ENCODE measurements around the gene COLQ. TPM values are rescaled to one million over a fixed set of nuclear protein-coding genes. Genes with fewer than 3 reads are reported as not detected.

COLQ gene
- total RNA-seq, 1 experiment from 2014 or later, result 0.64 TPM

GRCh38 chr3:15557511-15557946 is 36.0 kb upstream of the COLQ start:
- H3K27me3 ChIP-seq (ENCODE audit: control insufficient read depth, insufficient read depth, low read length), result no peaks in the 10 kb centered on the region
- in situ Hi-C loops (cut with HindIII; ENCODE audit: low pct_unique_long_range_greater_than_20kb, low sequenced_read_pairs) (no loop called here), intact Hi-C loops (cut with micrococcal nuclease; ENCODE audit: unreplicated experiment) (loop anchor here (5.0 kb wide), 1 partner anchor 125 kb away; no protein-coding TSS in a partner anchor)
- TF ChIP-seq, protein P1, sequence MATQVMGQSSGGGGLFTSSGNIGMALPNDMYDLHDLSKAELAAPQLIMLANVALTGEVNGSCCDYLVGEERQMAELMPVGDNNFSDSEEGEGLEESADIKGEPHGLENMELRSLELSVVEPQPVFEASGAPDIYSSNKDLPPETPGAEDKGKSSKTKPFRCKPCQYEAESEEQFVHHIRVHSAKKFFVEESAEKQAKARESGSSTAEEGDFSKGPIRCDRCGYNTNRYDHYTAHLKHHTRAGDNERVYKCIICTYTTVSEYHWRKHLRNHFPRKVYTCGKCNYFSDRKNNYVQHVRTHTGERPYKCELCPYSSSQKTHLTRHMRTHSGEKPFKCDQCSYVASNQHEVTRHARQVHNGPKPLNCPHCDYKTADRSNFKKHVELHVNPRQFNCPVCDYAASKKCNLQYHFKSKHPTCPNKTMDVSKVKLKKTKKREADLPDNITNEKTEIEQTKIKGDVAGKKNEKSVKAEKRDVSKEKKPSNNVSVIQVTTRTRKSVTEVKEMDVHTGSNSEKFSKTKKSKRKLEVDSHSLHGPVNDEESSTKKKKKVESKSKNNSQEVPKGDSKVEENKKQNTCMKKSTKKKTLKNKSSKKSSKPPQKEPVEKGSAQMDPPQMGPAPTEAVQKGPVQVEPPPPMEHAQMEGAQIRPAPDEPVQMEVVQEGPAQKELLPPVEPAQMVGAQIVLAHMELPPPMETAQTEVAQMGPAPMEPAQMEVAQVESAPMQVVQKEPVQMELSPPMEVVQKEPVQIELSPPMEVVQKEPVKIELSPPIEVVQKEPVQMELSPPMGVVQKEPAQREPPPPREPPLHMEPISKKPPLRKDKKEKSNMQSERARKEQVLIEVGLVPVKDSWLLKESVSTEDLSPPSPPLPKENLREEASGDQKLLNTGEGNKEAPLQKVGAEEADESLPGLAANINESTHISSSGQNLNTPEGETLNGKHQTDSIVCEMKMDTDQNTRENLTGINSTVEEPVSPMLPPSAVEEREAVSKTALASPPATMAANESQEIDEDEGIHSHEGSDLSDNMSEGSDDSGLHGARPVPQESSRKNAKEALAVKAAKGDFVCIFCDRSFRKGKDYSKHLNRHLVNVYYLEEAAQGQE (IDR thresholded peaks at IDR 0.05; ENCODE audit: insufficient read depth in 1 of 2, low read depth in 2 of 2, low read length in 1 of 2), result no peak
- TF ChIP-seq CTCF (IDR thresholded peaks at IDR 0.05), result peak; percentile 68
- no peak for TF ChIP-seq POLR2AphosphoS5 (IDR thresholded peaks at IDR 0.05; ENCODE audit: low read depth, low read length)
- TF ChIP-seq TCF7L2 (IDR thresholded peaks at IDR 0.05; ENCODE audit: low read depth, low read length), result no peak
- no peak for TF ChIP-seq SIN3A (IDR thresholded peaks at IDR 0.05; ENCODE audit: borderline replicate concordance, insufficient read depth, low read depth, low read length)
- H3K4me1 ChIP-seq (ENCODE audit: control insufficient read depth, insufficient read depth, low read length), result no peaks in the 10 kb centered on the region; the same call in 1 of the 2 replicates
- peak; percentile 96 for ATAC-seq
- H3K9me3 ChIP-seq (ENCODE audit: control insufficient read depth, insufficient read depth, low read depth, low read length), result no peaks in the 10 kb centered on the region
- POLR2A ChIA-PET, result no interaction called here
- CTCF ChIA-PET, result no interaction called here
- BruUV-seq (replicated peaks), result no TSS peak
- peak; percentile 57 for DNase-seq (ENCODE audit: low read depth, low spot score)
- no peak overlapping the region for H3K27ac ChIP-seq (ENCODE audit: low read length)
- H3K36me3 ChIP-seq (ENCODE audit: control insufficient read depth, insufficient read depth, low read length), result peaks cover 9% of the 10 kb centered on the region
- no peak overlapping the region for H3K4me3 ChIP-seq (ENCODE audit: low read depth in 2 of 2, low read length in 2 of 2)

GRCh38 chr3:15556512-15556911 is 35.0 kb upstream of the COLQ start:
- Histone ChIP-seq H3K9me3 (ENCODE audit: control insufficient read depth, insufficient read depth, low read depth, low read length) (no peaks in the 10 kb centered on the region), H3K36me3 (ENCODE audit: control insufficient read depth, insufficient read depth, low read length) (peaks cover 5% of the 10 kb centered on the region), H3K27ac (ENCODE audit: low read length) (no peak overlapping the region), H3K4me3 (ENCODE audit: low read depth in 2 of 2, low read length in 2 of 2) (no peak overlapping the region), H3K27me3 (ENCODE audit: control insufficient read depth, insufficient read depth, low read length) (no peaks in the 10 kb centered on the region), H3K4me1 (ENCODE audit: control insufficient read depth, insufficient read depth, low read length) (no peaks in the 10 kb centered on the region; the same call in 1 of the 2 replicates)
- no TSS peak for BruUV-seq (replicated peaks)
- DNase-seq (ENCODE audit: low read depth, low spot score), result no peak
- in situ Hi-C loops (cut with HindIII; ENCODE audit: low pct_unique_long_range_greater_than_20kb, low sequenced_read_pairs) (no loop called here), intact Hi-C loops (cut with micrococcal nuclease; ENCODE audit: unreplicated experiment) (loop anchor here (5.0 kb wide), 1 partner anchor 124 kb away; no protein-coding TSS in a partner anchor)
- ChIA-PET POLR2A (no interaction called here), CTCF (interaction anchor here (0.7 kb wide), 1 partner anchor 332 kb away, joined by 10 read pairs; no protein-coding TSS in a partner anchor)
- no peak for ATAC-seq
- TF ChIP-seq TCF7L2 (IDR thresholded peaks at IDR 0.05; ENCODE audit: low read depth, low read length), result no peak
- no peak for TF ChIP-seq SIN3A (IDR thresholded peaks at IDR 0.05; ENCODE audit: borderline replicate concordance, insufficient read depth, low read depth, low read length)
- TF ChIP-seq, protein P1 (IDR thresholded peaks at IDR 0.05; ENCODE audit: insufficient read depth in 1 of 2, low read depth in 2 of 2, low read length in 1 of 2), result no peak
- TF ChIP-seq CTCF (IDR thresholded peaks at IDR 0.05), result no peak
